SU-DHL-6 (cell line): ENCODE measurements around the gene DAAM1.
A peak's percentile ranks its signal among the peaks of the same experiment; 100 is the strongest.

Experiments
- H2AFZ ChIP-seq: fragments of 200-600 bp; sonication (generic); 2 replicates; pipeline ENCODE4 v1.6.1; 2014; ENCODE audit warnings: low read depth, mild to moderate bottlenecking, moderate library complexity, mixed read lengths, antibody characterized with exemption, low read length; ENCODE audit not compliant: severe bottlenecking
- H3F3A ChIP-seq: fragments of 200-600 bp; shearing (Covaris generic); 2 replicates; pipeline ENCODE4 v1.6.0; 2016; ENCODE audit warnings: antibody characterized with exemption, mild to moderate bottlenecking; ENCODE audit not compliant: insufficient read depth
- H3K27ac ChIP-seq: fragments of 200-600 bp; sonication (generic); 2 replicates; pipeline ENCODE4 v1.5.1; 2016; ENCODE audit warnings: low read depth, mild to moderate bottlenecking, low read length, moderate library complexity, mixed read lengths
- H3K27me3 ChIP-seq: fragments of 200-600 bp; sonication (generic), shearing (Covaris generic); 2 replicates; pipeline ENCODE4 v1.6.0; 2014; ENCODE audit warnings: mild to moderate bottlenecking, low read length
- H3K36me3 ChIP-seq: fragments of 200-600 bp; sonication (generic); 2 replicates; pipeline ENCODE4 v1.6.1; 2014; ENCODE audit warnings: mild to moderate bottlenecking, low read length, mixed read lengths
- H3K4me2 ChIP-seq: fragments of 300-600, 200-600 bp; shearing (Covaris generic), sonication (generic); 2 replicates; pipeline ENCODE4 v1.6.0; 2014; ENCODE audit warnings: low read length, low read depth, mild to moderate bottlenecking; ENCODE audit not compliant: poor library complexity, severe bottlenecking
- H3K4me3 ChIP-seq: fragments of 200-600 bp; sonication (generic); 2 replicates; pipeline ENCODE4 v1.5.1; 2014; ENCODE audit warnings: antibody characterized with exemption, low read length, mild to moderate bottlenecking, mixed read lengths; ENCODE audit not compliant: insufficient read depth, poor library complexity, severe bottlenecking
- H3K79me2 ChIP-seq: fragments of 200-600 bp; sonication (generic); 2 replicates; pipeline ENCODE4 v1.6.1; 2014; ENCODE audit warnings: mild to moderate bottlenecking, low read length, moderate library complexity; ENCODE audit not compliant: insufficient read depth
- H3K9ac ChIP-seq: fragments of 200-600 bp; sonication (generic); 2 replicates; pipeline ENCODE4 v1.7.0; 2014; ENCODE audit warnings: mild to moderate bottlenecking, low read length
- H3K9me2 ChIP-seq: fragments of 200-600 bp; sonication (generic); replicated peaks from 2 replicates; pipeline ENCODE4 v1.6.1; 2014; ENCODE audit warnings: low read length; ENCODE audit not compliant: insufficient read depth
- H3K9me3 ChIP-seq: fragments of 200-600 bp; sonication (generic); 2 replicates; pipeline ENCODE4 v1.6.1; 2014; ENCODE audit warnings: low read length, mixed read lengths; ENCODE audit not compliant: insufficient read depth
- H4K20me1 ChIP-seq: fragments of 200-600 bp; sonication (generic); 2 replicates; pipeline ENCODE4 v1.6.1; 2014; ENCODE audit warnings: low read depth, mild to moderate bottlenecking, antibody characterized with exemption, low read length, moderate library complexity, mixed read lengths
- CTCF ChIP-seq: fragments of 200-600 bp; sonication (generic); IDR thresholded peaks from one replicate; pipeline ENCODE4 v1.5.1; 2017; ENCODE audit warnings: antibody characterized with exemption, mild to moderate bottlenecking, low read length, moderate library complexity; ENCODE audit not compliant: insufficient read depth, poor library complexity, severe bottlenecking
- EZH2phosphoT487 ChIP-seq: fragments of 200-600 bp; sonication (generic), shearing (Covaris generic); conservative IDR thresholded peaks from 2 replicates; pipeline ENCODE4 v1.6.1; 2018; ENCODE audit warnings: mild to moderate bottlenecking, antibody characterized with exemption, low read length, moderate library complexity, mixed read lengths

DAAM1 gene

DNA sequence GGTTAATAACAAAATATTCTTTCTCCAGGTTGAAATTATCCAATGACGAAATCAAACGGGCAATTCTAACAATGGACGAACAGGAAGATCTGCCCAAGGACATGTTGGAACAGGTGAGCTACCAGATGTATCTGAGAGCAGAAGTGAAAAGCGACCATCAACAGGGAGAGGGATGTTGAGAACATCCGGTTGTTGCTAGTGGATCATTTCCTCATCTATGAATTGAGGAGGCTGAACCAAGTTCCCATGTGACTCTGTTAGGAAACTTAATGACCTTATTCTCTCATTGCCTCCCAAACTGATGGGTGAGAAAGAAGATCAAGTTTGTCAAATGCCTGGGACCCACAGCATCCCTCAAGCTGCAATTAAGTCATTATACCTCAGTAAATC, 159.0 kb downstream of the DAAM1 start:
- Histone ChIP-seq H3K36me3 (peaks cover 4% of the 10 kb centered on the region; the same call in 1 of the 2 replicates), H3K4me2 (no peak overlapping the region), H4K20me1 (no peaks in the 10 kb centered on the region), H3K9me3 (no peaks in the 10 kb centered on the region), H3K27ac (peak overlapping the region; percentile 43), H3K4me3 (no peak overlapping the region), H3K9me2 (no peaks in the 10 kb centered on the region), H2AFZ (no peak overlapping the region), H3F3A (peaks cover 8% of the 10 kb centered on the region), H3K79me2 (no peaks in the 10 kb centered on the region), H3K27me3 (no peaks in the 10 kb centered on the region), H3K9ac (no peak overlapping the region)
- no peak for TF ChIP-seq CTCF
- TF ChIP-seq EZH2phosphoT487: no peak

DNA sequence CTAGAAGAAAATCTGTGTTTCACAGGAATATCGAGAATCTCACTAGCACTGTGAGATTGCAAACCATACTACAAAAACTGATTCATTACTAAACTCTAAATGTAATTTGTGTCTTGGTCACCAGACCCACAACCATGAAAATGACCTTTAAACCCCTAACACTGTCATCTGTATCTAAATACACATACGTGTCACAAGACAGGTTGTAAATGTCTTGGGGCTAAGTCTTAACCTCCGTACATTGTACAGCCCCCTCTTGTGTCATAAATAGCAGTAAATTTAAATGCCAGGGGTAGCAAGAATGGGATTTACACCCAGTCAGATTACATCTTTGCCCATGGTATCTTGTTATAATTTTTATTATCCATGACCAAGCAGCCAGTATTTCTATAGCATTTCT, 159.4 kb downstream of the DAAM1 start:
- H3K27ac ChIP-seq: no peak overlapping the region
- H3K27me3 ChIP-seq: no peaks in the 10 kb centered on the region
- no peak overlapping the region for H3K4me2 ChIP-seq
- no peaks in the 10 kb centered on the region for H3K79me2 ChIP-seq
- peaks cover 12% of the 10 kb centered on the region for H3F3A ChIP-seq
- H3K36me3 ChIP-seq: peaks cover 4% of the 10 kb centered on the region; the same call in 1 of the 2 replicates
- H3K4me3 ChIP-seq: no peak overlapping the region
- H3K9me2 ChIP-seq: no peaks in the 10 kb centered on the region
- H2AFZ ChIP-seq: no peak overlapping the region
- H4K20me1 ChIP-seq: no peaks in the 10 kb centered on the region
- no peak for TF ChIP-seq CTCF
- TF ChIP-seq EZH2phosphoT487: no peak
- H3K9me3 ChIP-seq: no peaks in the 10 kb centered on the region
- H3K9ac ChIP-seq: no peak overlapping the region

DNA sequence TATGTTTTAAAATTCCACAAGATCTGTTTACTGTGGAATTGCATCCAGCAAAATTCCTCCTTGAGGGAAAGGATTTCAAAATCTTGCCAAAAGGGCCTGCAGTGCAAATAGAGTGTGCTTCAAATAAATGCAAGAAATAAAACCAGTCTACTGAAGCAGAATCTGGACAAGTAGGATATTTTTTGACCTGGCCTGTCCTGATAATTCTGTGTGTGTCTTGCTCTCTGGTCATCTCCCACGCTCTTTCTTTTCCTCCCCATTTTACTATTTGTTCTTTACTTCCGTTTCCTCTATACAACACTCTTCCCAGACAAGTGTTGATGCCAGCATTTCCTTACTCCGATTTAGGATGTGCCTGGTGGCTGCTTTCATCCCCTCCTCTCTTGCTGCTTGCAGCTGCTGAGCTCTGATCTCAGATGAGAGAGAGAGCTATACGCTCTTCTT, 160.8 kb downstream of the DAAM1 start:
- no peak overlapping the region for H3K4me3 ChIP-seq

More for the DNA sequence above, 160.8 kb downstream of the DAAM1 start:
- Histone ChIP-seq H2AFZ (no peak overlapping the region), H3K9me2 (no peaks in the 10 kb centered on the region), H3K9me3 (no peaks in the 10 kb centered on the region), H3F3A (peaks cover 22% of the 10 kb centered on the region), H3K79me2 (no peaks in the 10 kb centered on the region), H3K27me3 (no peaks in the 10 kb centered on the region), H4K20me1 (no peaks in the 10 kb centered on the region), H3K36me3 (peaks cover 4% of the 10 kb centered on the region), H3K9ac (no peak overlapping the region), H3K27ac (no peak overlapping the region), H3K4me2 (no peak overlapping the region)
- TF ChIP-seq CTCF (no peak), EZH2phosphoT487 (no peak)
